ENCODE measurements around the gene HDAC8.
"Not testable (repeated sequence)": the region's sequence is repeated elsewhere in the genome, so short reads cannot be mapped to it uniquely, and the experiment has no call there.

HDAC8 gene

DNA sequence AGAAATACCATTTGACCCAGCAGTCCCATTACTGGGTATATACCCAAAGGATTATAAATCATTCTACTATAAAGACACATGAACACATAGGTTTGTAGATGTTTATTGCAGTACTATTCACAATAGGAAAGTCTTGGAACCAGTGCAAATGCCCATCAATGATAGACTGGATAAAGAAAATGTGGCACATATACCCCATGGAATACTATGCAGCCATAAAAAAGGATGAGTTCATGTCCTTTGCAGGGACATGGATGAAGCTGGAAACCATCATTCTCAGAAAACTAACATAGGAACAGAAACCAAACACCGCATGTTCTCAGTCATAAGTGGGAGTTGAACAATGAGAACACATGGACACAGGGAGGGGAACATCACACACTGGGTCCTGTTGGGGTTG lies 123.6 kb downstream of the HDAC8 start:
- DNase-seq: not testable (repeated sequence)

DNA sequence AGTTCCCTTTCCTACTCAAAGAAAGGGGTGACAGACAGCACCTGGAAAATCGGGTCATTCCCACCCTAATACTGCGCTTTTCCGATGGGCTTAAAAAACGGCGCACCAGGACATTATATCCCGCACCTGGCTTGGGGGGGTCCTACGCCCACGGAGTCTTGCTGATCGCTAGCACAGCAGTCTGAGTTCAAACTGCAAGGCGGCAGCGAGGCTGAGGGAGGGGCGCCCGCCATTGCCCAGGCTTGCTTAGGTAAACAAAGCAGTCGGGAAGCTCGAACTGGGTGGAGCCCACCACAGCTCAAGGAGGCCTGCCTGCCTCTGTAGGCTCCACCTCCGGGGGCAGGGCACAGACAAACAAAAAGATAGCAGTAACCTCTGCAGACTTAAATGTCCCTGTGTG lies 131.9 kb downstream of the HDAC8 start:
- not testable (repeated sequence) for DNase-seq

DNA sequence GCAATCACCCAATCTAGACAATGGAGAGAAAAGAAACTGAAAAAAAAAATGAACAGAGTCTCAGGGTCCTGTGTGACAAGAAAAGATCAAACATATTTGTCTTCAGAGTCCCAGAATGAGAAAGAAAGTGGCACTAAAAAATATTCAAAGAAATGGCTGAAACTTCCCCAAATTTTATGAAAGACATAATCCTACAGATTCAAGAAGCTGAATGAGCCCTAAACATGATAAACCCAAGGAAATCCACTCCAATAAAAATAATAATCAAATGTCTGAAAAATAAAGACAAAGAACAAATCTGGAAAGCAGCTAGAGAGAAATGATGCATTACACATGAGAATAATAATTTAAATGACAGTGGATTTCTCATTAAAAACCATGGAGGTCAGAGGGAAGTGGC lies 136.6 kb downstream of the HDAC8 start:
- DNase-seq: no peak

- no peak for DNase-seq
Observed at GRCh38 chrX:72430405-72430968, 142.2 kb downstream of the HDAC8 start.

DNA sequence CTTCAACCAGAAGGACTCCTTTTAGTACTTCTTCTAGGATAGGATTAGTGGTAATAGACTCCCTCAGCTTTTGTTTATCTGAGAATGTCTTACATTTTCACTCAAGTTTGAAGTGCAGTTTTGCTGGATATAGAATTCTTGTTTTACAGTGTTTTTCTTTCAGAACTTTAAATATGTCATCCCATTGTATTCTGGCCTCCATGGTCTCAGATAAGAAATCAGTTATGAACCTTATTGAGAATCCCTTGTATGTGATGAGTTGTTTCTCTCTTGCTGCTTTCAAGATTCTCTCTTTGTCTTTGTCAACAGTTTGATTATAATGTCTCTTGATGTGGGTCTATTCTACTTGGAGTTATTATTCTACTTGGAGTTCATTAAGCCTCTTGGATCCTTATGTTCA lies 150.8 kb downstream of the HDAC8 start:
- no peak for DNase-seq

GRCh38 chrX:72409993-72410392 lies 162.7 kb downstream of the HDAC8 start:
- DNase-seq: no peak

GRCh38 chrX:72408885-72409284 lies 163.8 kb downstream of the HDAC8 start:
- DNase-seq: no peak

- DNase-seq: not testable (repeated sequence)
Observed at GRCh38 chrX:72405136-72405535, 167.5 kb downstream of the HDAC8 start.

DNA sequence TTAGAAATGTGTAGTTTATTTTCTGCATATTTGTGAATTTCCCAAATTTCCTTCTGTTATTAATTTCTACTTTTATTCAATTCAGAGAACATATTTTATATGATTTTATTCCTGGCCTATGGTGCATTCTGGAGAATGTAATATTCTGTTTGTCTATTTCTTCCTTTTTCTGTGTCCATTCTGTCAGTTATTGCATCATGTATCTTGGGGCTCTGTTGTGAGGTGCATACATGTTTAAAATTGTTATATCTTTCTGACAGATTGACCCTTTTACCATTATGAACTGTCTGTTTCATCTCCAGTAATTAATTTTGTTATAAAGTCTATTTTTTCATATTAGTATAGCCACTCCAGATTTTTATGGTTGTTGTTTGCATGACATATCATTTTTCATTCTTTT lies 170.0 kb downstream of the HDAC8 start:
- no peak for DNase-seq

GRCh38 chrX:72399816-72400215 lies 172.8 kb downstream of the HDAC8 start:
- DNase-seq: no peak

DNA sequence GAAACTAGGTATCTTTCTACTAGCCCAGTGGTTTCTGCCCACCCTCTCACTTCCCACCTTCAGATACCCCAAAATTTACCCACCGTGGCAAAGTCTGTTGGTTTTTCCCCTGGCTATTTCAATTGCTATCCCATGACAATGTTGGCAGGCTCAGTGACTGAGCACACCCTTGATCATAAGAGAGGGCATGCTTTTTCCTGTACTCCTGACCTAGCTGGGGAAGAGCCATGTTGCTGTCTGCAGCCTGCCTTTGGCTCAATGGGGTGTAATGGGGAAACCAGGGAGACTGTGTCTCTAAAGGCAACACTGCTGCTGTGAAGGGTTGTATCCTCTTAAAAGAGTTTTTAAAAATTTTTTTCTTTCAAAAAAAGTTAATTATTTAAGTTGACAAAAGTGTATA lies 176.5 kb downstream of the HDAC8 start:
- no peak for DNase-seq

DNA sequence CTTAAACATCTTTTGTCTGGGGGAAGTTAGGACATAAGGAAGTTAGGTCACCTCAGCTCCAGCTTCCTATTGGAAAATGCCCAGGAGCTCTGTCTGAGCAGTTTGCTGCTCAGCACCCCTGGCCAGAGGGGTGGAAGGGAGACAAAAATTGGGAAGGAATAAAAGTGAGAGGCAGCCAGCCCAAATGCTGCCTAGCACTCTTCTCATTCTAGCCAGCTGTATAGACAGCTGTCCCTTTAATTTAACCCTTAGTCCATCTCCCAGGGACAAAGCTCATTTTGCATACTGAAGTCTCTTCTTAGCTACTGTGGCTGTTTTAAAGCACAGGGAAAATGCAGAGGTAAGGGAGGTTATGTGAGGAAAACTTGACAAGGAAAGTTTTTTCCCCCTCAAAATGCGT lies 177.4 kb downstream of the HDAC8 start:
- no peak for DNase-seq

DNA sequence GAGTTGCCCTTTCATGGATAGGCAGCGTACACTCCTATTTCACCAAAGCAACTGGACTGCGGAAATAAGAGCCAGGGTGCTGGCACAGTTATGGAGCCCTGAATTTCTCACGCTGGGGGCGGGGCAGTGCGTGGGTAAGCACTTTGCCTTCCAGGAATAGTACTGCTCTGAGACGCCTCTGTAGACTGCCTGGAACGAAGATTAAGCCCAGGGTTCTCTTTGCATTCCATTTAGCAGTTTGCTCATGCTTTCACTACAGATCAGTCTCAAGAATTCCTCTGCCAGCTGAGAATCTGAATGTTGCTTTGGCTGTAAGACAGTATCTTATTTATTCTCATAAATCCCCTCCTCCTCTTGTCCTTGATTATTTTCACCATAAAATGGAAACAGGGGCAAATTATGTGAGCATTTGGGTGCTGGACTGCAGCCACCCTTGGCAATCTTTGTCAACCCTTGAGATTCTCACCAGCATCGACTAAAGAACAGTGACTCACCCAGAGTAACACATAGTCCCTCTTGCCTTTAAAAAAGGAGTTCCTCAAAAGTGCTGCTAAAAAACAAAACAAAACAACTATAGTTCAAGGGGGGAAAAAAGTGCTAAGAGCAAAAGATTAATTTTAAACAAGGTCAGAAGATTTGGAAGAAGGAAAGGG lies 178.0 kb downstream of the HDAC8 start:
- DNase-seq: no peak

- DNase-seq: no peak
Observed at GRCh38 chrX:72393836-72394517, 178.7 kb downstream of the HDAC8 start.

DNA sequence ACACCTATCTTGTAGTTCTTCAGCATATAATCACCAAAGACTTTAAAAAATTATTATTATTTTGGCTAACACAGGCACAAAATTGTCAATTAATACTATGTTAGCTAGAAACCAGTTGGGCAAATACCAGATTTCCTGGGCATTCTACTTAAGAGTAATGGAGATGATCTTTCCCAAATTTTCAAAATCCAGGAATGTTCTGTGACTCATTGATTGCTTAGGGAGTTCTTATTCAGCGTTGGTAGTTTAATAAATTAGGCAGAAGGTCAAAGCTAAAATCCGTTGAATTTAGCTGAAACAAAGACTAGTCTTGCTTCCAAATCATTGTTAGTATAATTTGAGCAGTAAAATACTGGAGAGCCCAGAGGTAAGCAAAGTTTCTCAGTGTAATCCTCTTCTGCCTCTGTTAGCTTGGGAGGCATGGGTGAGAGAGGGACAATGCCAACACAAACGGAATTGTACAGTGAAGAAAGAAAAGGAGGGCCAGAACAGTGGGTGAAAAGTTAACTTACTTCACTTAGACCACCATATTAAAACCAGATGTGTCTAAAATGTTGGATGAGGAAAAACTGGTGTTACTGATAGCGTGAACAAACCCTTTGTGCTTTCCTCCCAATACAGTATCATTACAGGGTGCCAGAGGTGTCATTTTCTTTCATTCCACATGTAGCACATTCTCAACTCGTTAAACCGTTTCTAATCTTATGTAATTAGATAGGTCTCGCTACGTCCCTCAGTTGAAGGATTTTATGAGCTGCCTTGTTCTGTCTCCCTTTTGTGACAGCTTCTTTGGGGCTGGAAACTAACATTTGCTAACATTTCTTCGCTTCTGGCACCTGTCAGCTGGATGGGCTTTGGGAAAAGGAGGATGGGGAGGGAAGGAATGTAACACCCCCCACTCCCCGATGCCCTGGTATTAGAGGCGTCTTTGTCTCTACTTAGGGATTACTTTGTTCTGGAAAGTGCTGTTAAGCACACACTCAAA lies 179.5 kb downstream of the HDAC8 start:
- no peak for DNase-seq

- no peak for DNase-seq
Observed at GRCh38 chrX:72392042-72392441, 180.6 kb downstream of the HDAC8 start.

GRCh38 chrX:72387247-72387646 lies 185.4 kb downstream of the HDAC8 start:
- no peak for DNase-seq

DNA sequence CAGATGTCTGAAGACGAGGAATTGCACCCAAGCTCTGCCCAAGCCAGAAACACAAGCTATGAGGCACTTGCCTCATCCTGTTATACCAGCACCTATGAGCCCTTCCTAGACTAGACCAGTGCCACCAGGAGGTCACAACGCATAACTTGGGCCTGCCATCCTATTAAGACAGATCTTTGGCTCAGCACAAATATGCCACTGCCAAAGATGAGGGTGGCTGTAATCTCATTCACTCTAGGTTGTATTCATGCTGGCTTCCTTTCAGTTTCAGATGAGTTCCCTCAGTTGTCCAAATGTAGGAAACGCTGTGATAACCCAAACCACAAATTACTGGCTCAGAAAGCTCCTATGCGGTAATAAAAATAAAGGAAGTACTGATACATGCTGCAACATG lies 190.4 kb downstream of the HDAC8 start:
- DNase-seq: no peak

- no peak for DNase-seq
Observed at GRCh38 chrX:72381439-72382201, 191.0 kb downstream of the HDAC8 start.

- DNase-seq: no peak
Observed at GRCh38 chrX:72376124-72376523, 196.5 kb downstream of the HDAC8 start.

DNA sequence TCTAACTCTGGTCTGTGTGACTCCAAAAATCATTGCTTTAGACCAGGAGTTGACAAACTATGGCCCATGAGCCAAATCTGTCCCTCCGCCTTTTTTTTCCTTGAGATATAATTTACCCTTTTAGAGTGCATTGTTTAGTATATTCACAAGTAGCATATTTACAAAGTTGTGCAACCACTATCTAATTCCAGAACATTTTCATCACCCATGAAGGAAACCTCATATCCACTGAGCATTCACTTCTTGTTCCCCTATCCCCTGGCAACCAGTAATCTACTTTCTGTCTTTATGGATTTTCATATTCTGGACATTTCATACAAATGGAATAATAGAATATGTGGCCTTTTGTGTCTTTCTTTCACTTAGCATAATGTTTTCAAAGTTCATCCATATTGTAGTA lies 199.5 kb downstream of the HDAC8 start:
- DNase-seq: no peak

DNA sequence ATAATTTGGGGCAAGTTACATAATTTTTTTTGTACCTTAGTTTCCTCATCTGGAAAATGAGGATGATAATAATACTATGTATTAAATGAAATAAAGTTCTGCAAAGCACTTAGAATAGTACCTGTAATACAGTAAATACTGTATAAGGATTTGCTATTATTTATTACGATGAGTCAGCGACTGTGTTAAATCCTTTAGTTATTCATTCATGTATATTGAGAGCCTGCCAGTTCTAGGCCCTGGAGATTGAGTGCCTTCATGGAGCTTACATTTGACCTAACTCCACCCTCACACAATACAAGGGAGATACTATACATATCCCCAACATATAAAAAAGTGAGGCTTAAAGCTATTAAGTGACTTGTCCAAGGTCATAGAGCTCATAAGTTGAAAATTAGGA lies 199.9 kb downstream of the HDAC8 start:
- DNase-seq: no peak

GRCh38 chrX:72371405-72371804 lies 201.2 kb downstream of the HDAC8 start:
- no peak for DNase-seq

All from kidney glomerular epithelial cell (primary cell).